Measurements from ENCODE around the gene NPAS3.

NPAS3 gene

GRCh38 chr14:33323979-33324378 lies 385.3 kb downstream of the NPAS3 start:
- no peak overlapping the region for H3K4me3 ChIP-seq (replicated peaks; ENCODE audit: low read depth, low read length)
- no peak for TF ChIP-seq CTCF (IDR thresholded peaks at IDR 0.05; ENCODE audit: low read depth, low read length, missing control alignments)
- DNase-seq (ENCODE audit: extremely low read depth, low read depth), result no peak

DNA sequence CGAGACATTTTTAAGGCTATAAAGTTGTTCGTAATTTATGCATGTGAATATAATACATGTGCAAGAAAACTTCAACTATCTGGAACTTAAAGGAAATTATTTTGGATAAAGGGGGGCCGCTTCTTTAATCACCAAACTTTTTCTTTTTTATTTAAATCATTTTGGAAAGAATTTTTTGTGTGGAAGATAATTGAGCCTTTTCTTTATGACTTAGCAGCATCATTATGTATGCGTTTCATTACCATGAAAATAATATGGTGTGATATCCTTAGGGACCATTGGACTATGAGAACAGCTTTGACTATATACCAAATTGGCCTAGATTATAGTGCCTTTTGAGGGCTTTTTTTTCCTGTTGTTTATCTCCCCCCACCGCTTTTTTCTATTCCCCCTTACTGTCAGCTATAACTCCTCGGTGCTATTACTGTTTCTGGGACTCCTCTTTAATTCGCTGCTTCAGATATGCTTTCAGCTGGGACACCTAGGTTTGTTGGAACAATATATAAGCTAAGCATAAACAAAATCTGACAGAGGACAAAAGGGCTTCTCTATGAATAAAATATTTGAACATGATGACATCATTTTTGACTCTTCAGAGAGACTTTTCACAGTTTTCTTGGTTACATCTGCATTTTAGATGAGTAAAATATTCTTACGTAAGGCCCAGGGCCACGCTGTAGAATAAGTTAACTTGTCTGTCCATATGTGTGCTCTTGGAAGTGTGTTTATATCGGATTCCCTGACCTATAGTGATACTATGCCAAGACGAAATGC lies 392.7 kb downstream of the NPAS3 start:
- no peak for DNase-seq (ENCODE audit: extremely low read depth, low read depth)
- no peak for TF ChIP-seq CTCF (IDR thresholded peaks at IDR 0.05; ENCODE audit: low read depth, low read length, missing control alignments)

GRCh38 chr14:33332497-33332896 lies 393.8 kb downstream of the NPAS3 start:
- no peak overlapping the region for H3K4me3 ChIP-seq (replicated peaks; ENCODE audit: low read depth, low read length)
- DNase-seq (ENCODE audit: extremely low read depth, low read depth), result no peak
- no peak for TF ChIP-seq CTCF (IDR thresholded peaks at IDR 0.05; ENCODE audit: low read depth, low read length, missing control alignments)

More for the DNA sequence above, 392.7 kb downstream of the NPAS3 start:
- no peak overlapping the region for H3K4me3 ChIP-seq (replicated peaks; ENCODE audit: low read depth, low read length)

GRCh38 chr14:33335366-33335765 lies 396.7 kb downstream of the NPAS3 start:
- H3K4me3 ChIP-seq (replicated peaks; ENCODE audit: low read depth, low read length), result no peak overlapping the region
- no peak for DNase-seq (ENCODE audit: extremely low read depth, low read depth)
- no peak for TF ChIP-seq CTCF (IDR thresholded peaks at IDR 0.05; ENCODE audit: low read depth, low read length, missing control alignments)

DNA sequence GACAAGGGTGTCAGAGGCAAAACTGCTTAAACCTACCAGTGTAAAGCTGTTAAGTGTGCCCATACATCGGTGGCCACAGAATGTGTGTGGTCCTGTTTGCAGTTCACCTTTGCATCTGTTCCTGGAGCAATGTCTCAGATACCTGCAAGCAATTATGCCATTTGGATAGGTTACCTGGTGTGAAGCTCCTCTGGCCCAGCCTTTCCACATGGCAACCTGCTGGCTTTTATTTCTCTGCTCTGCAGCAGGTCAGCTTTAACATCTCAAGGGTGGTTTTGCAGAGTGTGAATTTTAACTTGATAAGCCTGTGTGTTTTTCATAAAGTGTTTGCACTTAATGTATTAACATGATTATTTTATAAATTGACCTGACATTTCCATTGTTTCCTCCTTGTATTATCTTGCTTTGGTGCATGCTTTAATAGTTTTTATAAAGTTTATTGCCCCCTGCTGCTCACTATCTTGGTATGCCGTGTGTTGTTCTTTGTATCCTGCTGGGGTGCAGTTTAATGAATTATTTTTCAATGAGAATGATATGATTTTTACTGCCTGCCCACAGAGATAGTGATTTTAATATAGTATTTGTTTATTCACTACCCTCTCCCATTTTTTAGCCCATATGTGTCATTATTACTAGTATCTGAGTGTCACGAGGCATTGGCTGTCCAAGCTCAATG lies 403.8 kb downstream of the NPAS3 start:
- no peak for DNase-seq (ENCODE audit: extremely low read depth, low read depth)
- no peak for TF ChIP-seq CTCF (IDR thresholded peaks at IDR 0.05; ENCODE audit: low read depth, low read length, missing control alignments)
- H3K4me3 ChIP-seq (replicated peaks; ENCODE audit: low read depth, low read length), result no peak overlapping the region

- no peak overlapping the region for H3K4me3 ChIP-seq (replicated peaks; ENCODE audit: low read depth, low read length)
- no peak for TF ChIP-seq CTCF (IDR thresholded peaks at IDR 0.05; ENCODE audit: low read depth, low read length, missing control alignments)
- no peak for DNase-seq (ENCODE audit: extremely low read depth, low read depth)
These were observed 404.3 kb downstream of the NPAS3 start for GRCh38 chr14:33343016-33343415.
